Kidney (tissue), 14 donors: Measurements from ENCODE around the gene SMPD3. TPM values are rescaled to one million over a fixed set of nuclear protein-coding genes. Genes with fewer than 3 reads are reported as not detected.

Experiments used
- DNase-seq, 5 donors: peaks; one replicate each; pipeline ENCODE4 v3.0.0-alpha.2; 2013 to 2020
- FAIRE-seq: peaks from 2 replicates; lab custom pipeline; 2012; peaks lifted over from hg19 to GRCh38; lab: Jason Lieb, UNC
- H3K27ac ChIP-seq, 2 donors: one replicate each; pipeline ENCODE4 v1.7.0; 2013; ENCODE audit warnings: low read depth in 2 of 2, low read length in 2 of 2, inconsistent platforms in 1 of 2
- H3K27me3 ChIP-seq: one replicate; pipeline ENCODE4 v1.7.1; 2013; ENCODE audit warnings: low read length, inconsistent platforms; ENCODE audit not compliant: control insufficient read depth, insufficient read depth
- H3K36me3 ChIP-seq, 3 donors: one replicate each; pipeline versions ENCODE4 v1.7.0 to v1.7.1; 2013; ENCODE audit warnings: low read length in 3 of 3, control low read depth in 1 of 3, inconsistent platforms in 1 of 3; ENCODE audit not compliant: insufficient read depth in 3 of 3, control insufficient read depth in 2 of 3
- H3K4me1 ChIP-seq, 3 donors: one replicate each; pipeline versions ENCODE4 v1.7.0 to v1.7.1; 2013; ENCODE audit warnings: low read length in 3 of 3, inconsistent platforms in 1 of 3, low read depth in 1 of 3; ENCODE audit not compliant: control insufficient read depth in 2 of 3, insufficient read depth in 2 of 3
- H3K4me3 ChIP-seq, 3 donors: one replicate each; pipeline versions ENCODE4 v1.7.0 to v1.8.1; 2013; ENCODE audit warnings: low read length in 3 of 3, control low read depth in 1 of 3, inconsistent platforms in 1 of 3
- H3K9ac ChIP-seq, 3 donors: one replicate each; pipeline versions ENCODE4 v1.7.0 to v1.7.1; 2013; ENCODE audit warnings: low read length in 3 of 3, control low read depth in 1 of 3, inconsistent platforms in 1 of 3
- H3K9me3 ChIP-seq, 3 donors: one replicate each; pipeline versions ENCODE4 v1.7.0 to v1.7.1; 2013; ENCODE audit warnings: low read length in 3 of 3, control low read depth in 1 of 3, inconsistent platforms in 1 of 3; ENCODE audit not compliant: control insufficient read depth in 2 of 3, insufficient read depth in 1 of 3
- intact Hi-C: fragments of 100-400 bp; cut with DNase I; formaldehyde crosslinking; loops from one replicate; pipeline ENCODE4 v1.11.1; 2022
- polyA plus RNA-seq: library from polyadenylated mRNA; stranded (reverse); fragments of 350-450 nt; fragmentation: Illumina TruSeq; extraction: RNeasy Lipid Tissue Mini Kit (QIAGEN cat#74804); gene quantifications from one replicate; pipeline ENCODE4 v1.2.3, GENCODE V29; 2014; ENCODE audit warnings: low read depth, low replicate concordance; ENCODE audit not compliant: insufficient read depth
- total RNA-seq: library from RNA; stranded (reverse); fragmentation: NEBNext Ultra II Directional; extraction: Animal tissue kit (Norgen Biotek cat#: 25700); gene quantifications from one replicate; pipeline ENCODE4 v1.2.1, GENCODE V29; 2021
- TF ChIP-seq, protein P1 (sequence below): IDR thresholded peaks from 3 replicates; pipeline ENCODE4 v1.5.1; 2012; ENCODE audit warnings: mild to moderate bottlenecking, moderate library complexity, borderline replicate concordance; ENCODE audit not compliant: insufficient read depth; ENCODE audit errors: extremely low read depth
- donor health status: control.
- donor health status: control.
- donor health status: control.
- donor health status: control.
- donor health status: control.
- donor health status: DM: yes; HTN: yes; CAD: no.
- donor health status: Normal renal cell carcinoma (clear cell type).

The SMPD3 gene
- total and polyA plus RNA-seq, 2 donors from 2014 or later = 0.28 to 0.72 TPM

DNA sequence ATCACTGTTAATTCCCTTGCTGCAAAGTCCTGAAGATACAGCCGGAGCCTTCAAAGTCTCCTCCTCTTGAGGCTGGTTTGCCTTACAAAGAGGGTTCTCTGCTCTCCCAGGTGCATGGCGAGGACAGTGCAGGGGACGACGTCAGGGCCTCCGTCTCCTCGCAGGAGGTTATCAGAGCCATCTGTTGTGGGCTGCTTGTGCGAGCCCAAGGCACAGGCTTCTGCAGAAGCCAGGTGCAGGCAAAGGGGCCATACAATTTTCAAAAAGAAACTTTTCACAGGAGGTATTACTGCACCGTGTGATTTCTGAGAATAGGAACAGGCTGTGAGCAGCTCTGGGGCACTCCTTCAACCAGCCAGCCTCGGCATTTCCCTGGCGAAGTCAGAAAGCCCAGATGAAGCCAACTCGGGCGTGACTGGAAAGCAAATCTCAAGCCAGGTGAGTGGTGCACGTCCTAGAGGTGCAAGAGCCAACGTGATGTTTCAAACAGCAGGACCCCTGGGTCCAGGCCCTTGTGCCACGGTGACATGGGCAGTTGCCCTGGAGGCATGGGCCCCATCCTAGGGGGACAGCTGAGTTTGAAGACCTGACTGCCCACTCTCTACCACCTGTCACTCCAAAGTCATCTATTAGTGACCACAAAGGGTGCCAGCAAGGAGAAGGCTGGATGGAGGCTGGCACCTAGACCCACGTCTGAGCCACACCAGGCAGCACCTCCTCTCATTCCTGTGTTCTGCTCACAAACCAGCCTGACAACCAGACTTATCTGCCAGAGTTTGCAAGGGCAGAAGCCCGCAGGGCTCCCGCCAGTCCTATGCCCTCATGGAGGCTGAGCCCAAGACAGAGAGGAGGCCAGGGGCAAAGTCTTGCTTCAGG, 68.6 kb downstream of the SMPD3 start:
- TF ChIP-seq, protein P1, sequence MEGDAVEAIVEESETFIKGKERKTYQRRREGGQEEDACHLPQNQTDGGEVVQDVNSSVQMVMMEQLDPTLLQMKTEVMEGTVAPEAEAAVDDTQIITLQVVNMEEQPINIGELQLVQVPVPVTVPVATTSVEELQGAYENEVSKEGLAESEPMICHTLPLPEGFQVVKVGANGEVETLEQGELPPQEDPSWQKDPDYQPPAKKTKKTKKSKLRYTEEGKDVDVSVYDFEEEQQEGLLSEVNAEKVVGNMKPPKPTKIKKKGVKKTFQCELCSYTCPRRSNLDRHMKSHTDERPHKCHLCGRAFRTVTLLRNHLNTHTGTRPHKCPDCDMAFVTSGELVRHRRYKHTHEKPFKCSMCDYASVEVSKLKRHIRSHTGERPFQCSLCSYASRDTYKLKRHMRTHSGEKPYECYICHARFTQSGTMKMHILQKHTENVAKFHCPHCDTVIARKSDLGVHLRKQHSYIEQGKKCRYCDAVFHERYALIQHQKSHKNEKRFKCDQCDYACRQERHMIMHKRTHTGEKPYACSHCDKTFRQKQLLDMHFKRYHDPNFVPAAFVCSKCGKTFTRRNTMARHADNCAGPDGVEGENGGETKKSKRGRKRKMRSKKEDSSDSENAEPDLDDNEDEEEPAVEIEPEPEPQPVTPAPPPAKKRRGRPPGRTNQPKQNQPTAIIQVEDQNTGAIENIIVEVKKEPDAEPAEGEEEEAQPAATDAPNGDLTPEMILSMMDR = no peak
- Histone ChIP-seq H3K27me3 (no peaks in the 10 kb centered on the region), H3K9me3 (no peaks in the 10 kb centered on the region), H3K27ac (no peak overlapping the region), H3K9ac (no peak overlapping the region), H3K4me3 (no peak overlapping the region), H3K36me3 (no peaks in the 10 kb centered on the region), H3K4me1 (no peaks in the 10 kb centered on the region)
- FAIRE-seq (no peak), DNase-seq (peak in 2 of 5 donors; percentile 34 to 56)
- intact Hi-C loops = no loop called here

DNA sequence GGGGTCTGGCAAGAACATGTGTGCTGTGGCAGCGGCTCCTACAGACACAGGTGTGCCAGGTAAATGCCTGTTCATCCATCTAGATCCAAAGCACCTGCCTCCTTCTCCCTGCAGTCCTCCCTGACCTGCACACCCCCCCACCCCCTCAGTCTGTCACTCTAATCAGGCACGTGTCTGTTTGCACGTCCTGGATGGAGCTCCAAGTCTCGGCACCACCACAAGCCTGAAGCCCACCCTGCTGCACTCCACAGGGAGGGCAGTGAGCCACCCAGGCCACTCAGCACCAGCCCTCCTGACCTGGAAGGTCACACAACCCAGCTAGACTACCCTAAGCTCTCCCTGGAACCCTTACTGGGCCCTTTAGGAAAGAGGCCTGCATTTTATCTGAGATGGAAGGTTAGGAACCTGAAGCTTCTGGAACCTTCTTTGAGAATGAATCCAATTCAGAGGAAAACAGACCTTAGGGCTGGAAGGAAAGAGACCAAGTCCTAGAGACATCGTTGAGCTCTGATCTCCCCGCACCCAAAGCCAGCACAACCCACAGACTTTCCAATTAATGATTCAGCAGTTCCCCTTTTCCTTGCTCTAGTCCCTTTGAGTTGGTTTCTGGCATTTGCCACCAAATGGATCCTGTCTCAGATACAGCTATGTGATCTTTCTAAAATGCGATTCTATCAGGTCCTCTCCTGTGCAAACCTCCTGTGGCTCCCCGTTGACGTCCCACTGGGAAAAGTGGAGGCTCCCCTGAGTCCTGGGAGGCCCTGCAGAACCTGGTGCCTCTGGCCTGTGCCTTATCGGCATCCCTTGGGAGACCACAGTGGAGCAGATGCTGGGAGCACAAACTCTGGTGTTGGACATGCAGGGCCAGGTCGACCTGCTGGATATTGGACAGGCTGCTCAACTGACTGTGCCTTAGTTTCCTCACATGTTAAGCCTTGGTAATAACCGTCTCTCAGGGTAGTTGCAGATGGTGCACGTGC, 69.6 kb downstream of the SMPD3 start:
- no peak overlapping the region for H3K9ac ChIP-seq
- no peak overlapping the region for H3K4me3 ChIP-seq
- FAIRE-seq = no peak
- H3K4me1 ChIP-seq = no peaks in the 10 kb centered on the region
- no peak overlapping the region for H3K27ac ChIP-seq
- H3K9me3 ChIP-seq = no peaks in the 10 kb centered on the region
- TF ChIP-seq, protein P1 = no peak
- DNase-seq = peak in 2 of 5 donors; percentile 38 to 42
- no peaks in the 10 kb centered on the region for H3K36me3 ChIP-seq
- intact Hi-C loops = no loop called here
- H3K27me3 ChIP-seq = no peaks in the 10 kb centered on the region

DNA sequence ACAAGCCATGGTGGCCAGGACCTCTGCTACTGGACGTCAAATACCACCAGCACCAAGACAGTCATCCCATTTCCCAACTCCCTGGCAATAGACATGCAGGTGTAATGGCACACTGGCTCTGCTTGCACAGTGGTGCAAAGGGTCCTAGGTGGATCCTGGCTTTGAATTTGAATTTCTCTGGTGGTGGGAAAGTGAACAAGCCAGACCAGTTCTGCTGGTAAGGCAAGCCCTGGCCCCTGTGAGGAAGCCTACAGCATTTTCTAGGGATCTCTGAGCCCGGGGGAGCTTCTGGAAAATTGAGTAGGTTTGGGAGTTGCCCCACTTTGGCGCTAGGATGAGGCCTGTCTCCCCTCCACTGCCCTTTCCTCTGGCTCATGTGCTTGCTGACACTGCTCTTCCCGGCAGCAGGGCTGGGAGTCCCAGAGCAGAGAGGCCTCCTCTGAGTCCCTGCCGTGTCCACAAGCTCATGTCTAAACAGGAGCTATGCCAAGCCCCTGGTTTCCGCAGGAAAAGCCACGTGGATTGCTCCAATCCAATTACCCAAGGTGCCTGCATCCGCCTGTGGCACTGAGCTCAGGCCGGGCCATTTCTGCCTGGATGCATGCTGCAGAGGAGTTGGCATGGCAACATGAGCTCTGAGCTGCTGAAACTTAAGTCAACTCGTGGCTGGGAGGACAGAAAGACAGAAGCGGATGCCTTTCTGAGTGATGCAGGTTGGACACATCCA, 70.5 kb downstream of the SMPD3 start:
- intact Hi-C loops = no loop called here
- TF ChIP-seq, protein P1 = no peak
- DNase-seq = peak in 4 of 5 donors; percentile 60 to 71 (median 64)
- no peak for FAIRE-seq
- H3K36me3 ChIP-seq = no peaks in the 10 kb centered on the region
- no peaks in the 10 kb centered on the region for H3K27me3 ChIP-seq
- no peaks in the 10 kb centered on the region for H3K9me3 ChIP-seq
- no peaks in the 10 kb centered on the region for H3K4me1 ChIP-seq
- H3K27ac ChIP-seq = no peak overlapping the region
- H3K4me3 ChIP-seq = no peak overlapping the region
- no peak overlapping the region for H3K9ac ChIP-seq
